GM19468 (cell line): ENCODE data around the gene CDK4.
"Not testable (repeated sequence)": the region's sequence is repeated elsewhere in the genome, so short reads cannot be mapped to it uniquely, and the experiment has no call there.

Source experiments
- ATAC-seq: cut with Tn5 transposase; IDR thresholded peaks from one replicate; pipeline ENCODE4 v1.9.1; 2021; ENCODE audit warnings: mild to moderate bottlenecking, moderate library complexity, moderate number of reproducible peaks; ENCODE audit not compliant: unreplicated experiment; ENCODE audit errors: extremely low read depth

Gene CDK4

GRCh38 chr12:57751788-57752667, at the start of gene CDK4:
Gene CDK4, minus strand, starts transcription at chr12:57752310. Its CDS starts 593 bp downstream, at chr12:57751717.
- ATAC-seq, result peak; percentile 61

DNA sequence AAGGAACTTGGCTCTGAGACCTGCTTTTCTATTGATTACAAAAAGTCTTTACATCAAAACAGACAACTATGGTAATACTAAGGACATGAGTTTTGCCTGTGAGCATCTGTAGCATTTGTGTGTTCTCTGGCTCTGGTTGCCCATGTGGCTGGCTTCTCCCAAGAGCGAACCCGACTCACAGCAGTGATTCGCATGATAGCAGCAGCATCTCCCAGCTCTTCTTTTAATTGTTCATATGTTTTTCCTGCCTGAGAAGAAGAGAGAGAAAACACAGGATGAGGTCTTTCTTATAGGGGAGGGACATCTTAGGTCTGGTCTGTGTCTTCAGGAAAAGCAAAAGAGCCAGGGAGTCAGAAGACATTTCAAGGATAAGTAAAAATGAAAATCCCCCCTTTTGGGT, 48.9 kb upstream of the CDK4 start:
- ATAC-seq, result no peak

- no peak for ATAC-seq
These were observed 45.8 kb upstream of the CDK4 start for GRCh38 chr12:57797933-57798332.

GRCh38 chr12:57796996-57797395, 44.9 kb upstream of the CDK4 start:
- ATAC-seq, result no peak

- ATAC-seq, result no peak
These were observed 43.2 kb upstream of the CDK4 start for GRCh38 chr12:57795354-57795753.

DNA sequence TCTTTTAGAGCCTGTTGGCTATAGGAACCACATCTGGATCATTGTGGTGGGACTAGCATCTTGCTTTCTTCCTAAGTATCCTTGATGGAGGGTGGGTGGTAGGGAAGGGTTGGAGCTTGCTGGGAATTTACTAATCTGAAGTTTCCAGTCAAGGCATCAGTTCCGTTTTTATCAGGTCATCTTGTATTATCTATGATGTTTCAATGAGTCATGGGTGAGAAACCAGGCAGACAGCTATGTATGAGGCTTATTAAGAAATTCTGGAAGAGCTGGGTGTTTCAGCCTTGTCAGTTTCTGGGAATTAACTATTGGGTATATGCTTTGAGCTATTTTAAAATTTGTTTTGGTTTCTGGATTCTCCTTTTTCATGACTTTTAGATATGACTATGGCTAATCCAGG, 41.8 kb upstream of the CDK4 start:
- ATAC-seq, result no peak

DNA sequence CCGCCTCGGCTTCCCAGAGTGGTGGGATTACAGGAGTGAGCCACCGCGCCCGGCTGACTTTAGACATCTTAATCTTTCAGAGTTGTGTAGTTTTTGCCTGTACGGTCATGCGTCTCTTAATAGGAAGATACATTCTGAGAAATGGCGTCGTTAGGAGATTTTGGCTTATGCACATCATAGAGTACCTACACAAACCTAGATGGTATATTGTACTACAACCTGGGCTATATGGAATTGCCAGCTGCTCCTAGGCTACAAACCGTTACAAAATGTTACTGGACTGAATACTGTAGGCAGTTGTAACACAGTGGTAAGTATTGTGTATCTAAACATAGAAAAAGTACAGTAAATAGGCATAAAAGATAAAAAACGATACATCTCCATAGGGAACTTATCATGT, 31.8 kb upstream of the CDK4 start:
- no peak for ATAC-seq

DNA sequence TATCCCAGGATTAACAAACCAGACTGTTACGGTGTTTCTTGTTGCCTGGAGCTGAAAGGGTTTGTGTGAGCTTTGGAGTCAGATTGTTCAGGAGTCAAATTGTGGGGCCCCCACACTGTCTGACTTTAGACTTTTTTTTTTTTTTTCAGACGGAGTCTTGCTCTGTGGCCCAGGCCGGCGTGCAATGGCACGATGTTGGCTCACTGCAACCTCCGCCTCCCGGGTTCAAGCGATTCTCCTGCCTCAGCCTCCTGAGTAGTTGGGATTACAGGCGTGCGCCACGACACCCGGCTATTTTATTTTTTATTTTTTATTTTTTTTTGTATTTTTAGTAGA, 31.3 kb upstream of the CDK4 start:
- ATAC-seq, result no peak

GRCh38 chr12:57782608-57783465, 30.7 kb upstream of the CDK4 start, which contains the start of gene TSFM:
Gene TSFM, plus strand, starts transcription at chr12:57782787. Its CDS starts 15 bp downstream, at chr12:57782802.
- peak; percentile 43 for ATAC-seq

- ATAC-seq, result no peak
These were observed 30.1 kb upstream of the CDK4 start for GRCh38 chr12:57782243-57782607.

DNA sequence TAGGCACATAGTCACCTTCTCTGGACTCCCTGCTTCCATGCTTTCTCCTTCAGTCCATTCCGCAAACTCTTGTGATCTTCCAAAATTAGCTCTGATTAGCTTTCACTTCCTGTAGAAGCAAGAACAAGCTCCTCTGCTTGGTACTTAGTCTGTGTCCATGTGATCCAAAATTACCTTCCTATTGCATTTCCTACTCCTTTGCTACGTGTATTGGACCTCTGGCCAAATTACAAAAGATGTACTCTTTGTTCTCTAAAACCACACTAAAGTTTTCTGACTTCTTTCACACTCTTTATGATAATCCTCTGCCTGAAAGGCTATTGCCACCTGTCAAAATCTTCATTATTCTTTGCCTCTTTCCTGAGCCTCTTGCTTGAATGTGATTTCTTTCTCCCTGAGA, 29.7 kb upstream of the CDK4 start:
- no peak for ATAC-seq

DNA sequence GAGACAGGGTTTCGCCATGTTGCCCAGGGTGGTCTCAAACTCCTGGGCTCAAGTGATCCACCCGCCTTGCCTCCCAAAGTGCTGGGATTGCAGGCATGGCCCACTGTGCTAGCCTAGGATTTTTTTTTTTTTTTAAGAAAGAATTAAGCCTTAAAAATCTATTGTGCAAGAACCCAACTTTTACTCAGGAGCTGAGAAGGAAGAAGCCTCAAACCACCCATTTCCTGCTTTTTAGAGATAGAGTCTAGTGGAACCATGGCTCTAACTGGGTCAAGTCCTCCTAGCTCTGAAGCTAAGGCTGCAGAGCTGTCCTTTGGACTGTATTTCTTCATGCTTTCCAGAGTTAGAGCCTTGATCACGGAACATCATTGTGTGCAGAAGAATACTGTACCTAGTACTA, 29.1 kb upstream of the CDK4 start:
- ATAC-seq, result no peak

- no peak for ATAC-seq
These were observed 28.3 kb upstream of the CDK4 start for GRCh38 chr12:57780284-57780897.

GRCh38 chr12:57779736-57780135, 27.6 kb upstream of the CDK4 start:
- ATAC-seq, result no peak

DNA sequence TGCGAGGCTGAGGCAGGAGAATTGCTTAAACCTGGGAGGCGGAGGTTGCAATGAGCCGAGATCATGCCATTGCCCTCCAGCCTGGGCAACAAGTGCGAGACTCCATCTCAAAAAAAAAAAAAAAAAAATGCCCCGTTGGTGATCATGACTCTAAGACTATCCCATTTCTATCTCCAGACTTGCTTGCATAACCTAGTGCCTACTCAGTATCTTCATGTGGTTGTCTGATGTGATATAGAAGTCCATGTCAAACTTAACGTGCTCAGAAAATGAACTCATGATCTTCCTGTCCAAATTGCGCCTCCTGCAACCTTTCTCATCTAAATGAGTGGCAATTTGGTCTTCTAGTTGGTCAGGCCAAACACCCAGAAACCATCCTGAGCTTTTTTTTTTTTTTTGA, 25.8 kb upstream of the CDK4 start:
- ATAC-seq, result no peak

DNA sequence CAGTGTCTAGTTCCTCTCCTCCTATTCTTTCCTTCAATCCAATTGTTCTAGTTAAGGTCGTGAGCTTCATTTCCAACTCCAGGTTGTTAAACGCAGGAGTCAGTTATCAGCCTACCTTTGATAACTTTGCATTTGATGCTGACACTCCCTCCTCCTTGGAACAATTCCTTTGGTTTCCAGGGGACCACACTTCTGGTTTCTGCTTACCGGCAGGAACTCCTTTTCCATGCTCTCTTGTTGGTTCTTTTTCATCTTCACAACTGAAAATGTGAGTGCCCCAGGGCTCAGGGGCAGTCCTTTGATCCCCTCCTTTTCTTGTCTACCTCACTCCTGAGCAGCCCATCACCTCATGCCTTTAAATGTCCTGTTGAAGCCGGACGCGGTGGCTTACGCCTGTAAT, 25.3 kb upstream of the CDK4 start:
- no peak for ATAC-seq

DNA sequence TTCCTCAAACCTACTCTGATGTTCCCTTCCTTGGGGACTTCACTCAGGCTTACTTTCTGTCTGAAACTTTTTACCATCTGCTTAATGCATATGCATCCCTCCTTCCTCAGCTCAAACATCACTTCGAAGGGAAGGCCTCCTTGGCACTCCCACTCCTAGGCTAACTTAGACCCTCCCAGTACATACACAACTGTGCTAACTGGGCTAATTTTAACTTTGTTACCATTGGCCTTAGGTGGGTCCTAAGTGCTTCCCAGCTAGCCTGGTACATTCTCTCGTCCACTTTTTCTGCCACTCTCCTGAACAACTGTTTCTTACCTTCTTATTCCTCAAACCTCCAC, 24.1 kb upstream of the CDK4 start:
- ATAC-seq, result no peak

DNA sequence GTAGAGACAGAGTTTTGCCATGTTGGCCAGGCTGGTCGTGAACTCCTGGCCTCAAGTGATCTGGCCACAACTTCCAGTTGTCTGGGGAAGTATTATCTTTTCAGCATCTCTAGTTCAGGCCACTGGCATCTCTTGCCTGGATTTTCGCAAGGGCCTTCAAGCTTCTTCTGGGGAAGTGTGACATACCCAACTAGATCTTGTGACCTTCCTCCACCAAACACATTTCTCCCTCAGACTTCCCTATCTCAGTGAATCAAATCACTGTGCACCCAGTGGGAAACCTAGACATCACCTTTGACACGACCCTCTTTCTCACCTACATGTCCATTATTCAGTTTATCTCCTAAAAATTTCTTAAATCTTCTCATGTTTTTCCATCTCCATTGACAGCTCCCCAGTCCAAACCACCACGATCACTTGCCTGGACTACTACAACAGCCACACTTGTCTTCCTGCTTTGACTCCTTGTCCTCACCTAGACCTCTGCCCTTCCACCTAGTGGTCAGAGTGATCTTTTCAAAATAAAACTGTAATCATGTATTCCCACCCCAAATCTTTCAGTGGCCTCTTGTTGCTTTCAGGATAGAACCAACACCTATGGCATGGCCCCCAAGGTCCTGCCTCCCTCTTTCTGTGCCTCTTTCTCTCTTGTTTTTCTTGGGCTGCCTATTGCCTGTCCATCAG, 23.6 kb upstream of the CDK4 start:
- no peak for ATAC-seq

DNA sequence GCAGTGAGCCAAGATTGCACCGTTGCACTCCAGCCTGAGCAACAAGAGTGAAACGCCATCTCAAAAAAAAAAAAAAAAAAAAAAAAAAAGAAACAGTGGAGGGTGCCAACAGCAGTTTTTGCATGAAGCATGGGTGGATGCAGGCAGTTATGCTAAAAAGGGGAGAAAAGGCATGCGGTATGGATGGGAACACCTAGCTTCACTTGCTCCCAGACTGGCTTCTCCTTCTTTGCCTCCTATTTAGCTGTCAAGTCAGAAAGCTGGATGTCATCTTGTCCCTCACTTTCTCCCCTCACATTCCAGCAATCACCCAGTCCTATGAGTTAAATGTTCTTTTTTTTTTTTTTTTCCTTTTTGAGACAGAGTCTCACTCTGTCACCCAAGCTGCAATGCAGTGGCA, 22.9 kb upstream of the CDK4 start:
- ATAC-seq, result no peak

DNA sequence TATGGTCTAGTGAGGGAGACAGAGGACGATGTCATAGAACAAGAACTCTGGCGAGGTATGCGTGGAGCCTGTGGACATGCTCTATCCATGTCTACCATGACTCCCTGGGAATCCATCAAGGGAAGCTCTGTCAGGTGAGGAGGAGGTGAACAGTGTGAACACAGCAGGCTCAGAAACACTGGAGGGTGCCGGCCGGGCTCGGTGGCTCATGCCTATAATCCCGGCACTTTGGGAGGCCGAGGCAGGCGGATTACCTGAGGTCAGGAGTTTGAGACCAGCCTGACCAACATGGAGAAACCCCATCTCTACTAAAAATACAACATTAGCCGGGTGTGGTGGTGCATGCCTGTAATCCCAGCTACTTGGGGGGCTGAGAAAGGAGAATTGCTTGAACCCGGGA, 22.5 kb upstream of the CDK4 start:
- not testable (repeated sequence) for ATAC-seq
